Left renal pelvis (tissue), 4 donors: ENCODE measurements around the gene AEN. TPM values are rescaled to one million over a fixed set of nuclear protein-coding genes. Genes with fewer than 3 reads are reported as not detected.

Source experiments
- DNase-seq, 4 donors: peaks; one replicate each; pipeline ENCODE4 v3.0.0-alpha.2; 2013; ENCODE audit warnings: low read depth in 4 of 4, low spot score in 3 of 4
- polyA plus RNA-seq, 4 donors: library from polyadenylated mRNA; unstranded; fragments of 120-200 nt; gene quantifications; one replicate each; pipeline ENCODE4 v1.2.1, GENCODE V29; 2013; ENCODE audit not compliant: insufficient read length in 4 of 4

Gene AEN
- polyA plus RNA-seq, 4 donors: 4.2 to 6.5 (median 6.2) TPM

GRCh38 chr15:88649286-88649733 lies 28.2 kb downstream of the AEN start:
- no peak for DNase-seq

GRCh38 chr15:88649753-88650551 lies 28.8 kb downstream of the AEN start:
- no peak for DNase-seq

- no peak for DNase-seq
Observed at GRCh38 chr15:88650556-88650955, 29.4 kb downstream of the AEN start.

GRCh38 chr15:88651136-88651732 lies 30.1 kb downstream of the AEN start:
- DNase-seq: no peak

GRCh38 chr15:88651971-88652370 lies 30.8 kb downstream of the AEN start:
- no peak for DNase-seq

- DNase-seq: no peak
Observed at GRCh38 chr15:88652456-88653199, 31.5 kb downstream of the AEN start.

- no peak for DNase-seq
Observed at GRCh38 chr15:88653200-88654064, 32.3 kb downstream of the AEN start.

GRCh38 chr15:88654430-88655102 lies 33.4 kb downstream of the AEN start:
- no peak for DNase-seq

- no peak for DNase-seq
Observed at GRCh38 chr15:88655103-88655553, 34.0 kb downstream of the AEN start.

GRCh38 chr15:88655800-88656488 lies 34.8 kb downstream of the AEN start:
- no peak for DNase-seq

GRCh38 chr15:88656760-88657221 lies 35.7 kb downstream of the AEN start:
- DNase-seq: no peak

GRCh38 chr15:88657326-88658069 lies 36.4 kb downstream of the AEN start:
- no peak for DNase-seq

GRCh38 chr15:88658070-88658965 lies 37.2 kb downstream of the AEN start:
- DNase-seq: no peak

- DNase-seq: no peak
Observed at GRCh38 chr15:88658972-88659931, 38.1 kb downstream of the AEN start.

- DNase-seq: no peak
Observed at GRCh38 chr15:88661041-88661700, 40.0 kb downstream of the AEN start.
